Mesenchymal stem cell (in vitro differentiated cells and primary cell): Measurements from ENCODE around the gene RINL.

ENCODE experiments used
- DNase-seq: peaks from one replicate; pipeline ENCODE4 v3.0.0-alpha.2; 2013
- H2AFZ ChIP-seq: one replicate; pipeline ENCODE4 v1.6.1; 2013; ENCODE audit warnings: low read depth, mild to moderate bottlenecking, control low read depth, inconsistent platforms, low read length, moderate library complexity
- H2AK5ac ChIP-seq: 2 replicates; pipeline ENCODE4 v1.6.1; 2013; ENCODE audit warnings: low read length, moderate library complexity, mild to moderate bottlenecking, inconsistent platforms; ENCODE audit not compliant: severe bottlenecking
- H2BK120ac ChIP-seq: one replicate; pipeline ENCODE4 v1.6.1; 2013; ENCODE audit warnings: low read depth, mild to moderate bottlenecking, inconsistent platforms, low read length, moderate library complexity
- H2BK12ac ChIP-seq, 2 experiments: one replicate each; pipeline ENCODE4 v1.6.1; 2013; ENCODE audit warnings: inconsistent platforms in 2 of 2, low read length in 2 of 2, mild to moderate bottlenecking in 2 of 2, moderate library complexity in 2 of 2, control low read depth in 1 of 2
- H2BK15ac ChIP-seq: one replicate; pipeline ENCODE4 v1.6.1; 2013; ENCODE audit warnings: mild to moderate bottlenecking, low read depth, inconsistent platforms; ENCODE audit not compliant: poor library complexity, severe bottlenecking
- H2BK5ac ChIP-seq: 2 replicates; pipeline ENCODE4 v1.6.1; 2013; ENCODE audit warnings: low read depth, mild to moderate bottlenecking, low read length, control low read depth, inconsistent platforms; ENCODE audit not compliant: poor library complexity, severe bottlenecking
- H3K14ac ChIP-seq, 2 experiments: one replicate each; pipeline ENCODE4 v1.6.1; 2013; ENCODE audit warnings: inconsistent platforms in 2 of 2, low read length in 2 of 2, control low read depth in 1 of 2, mild to moderate bottlenecking in 1 of 2, moderate library complexity in 1 of 2
- H3K18ac ChIP-seq, 2 experiments: one replicate each; pipeline ENCODE4 v1.6.1; 2013; ENCODE audit warnings: inconsistent platforms in 2 of 2, low read length in 2 of 2, control low read depth in 1 of 2, low read depth in 1 of 2, mild to moderate bottlenecking in 1 of 2
- H3K23ac ChIP-seq, 2 experiments: one replicate each; pipeline ENCODE4 v1.6.1; 2013; ENCODE audit warnings: inconsistent platforms in 2 of 2, low read length in 2 of 2, mild to moderate bottlenecking in 2 of 2, moderate library complexity in 2 of 2, control low read depth in 1 of 2
- H3K27ac ChIP-seq: 2 replicates; pipeline ENCODE4 v1.5.1; 2013; ENCODE audit warnings: mild to moderate bottlenecking, moderate library complexity, low read length, control low read depth, inconsistent platforms; ENCODE audit not compliant: poor library complexity, severe bottlenecking
- H3K27me3 ChIP-seq, 2 experiments: 2 replicates each; pipeline versions ENCODE4 v1.6.1 to v1.7.0; 2013; ENCODE audit warnings: low read length in 2 of 2, mild to moderate bottlenecking in 2 of 2, moderate library complexity in 2 of 2, control low read depth in 1 of 2, inconsistent platforms in 1 of 2; ENCODE audit not compliant: control insufficient read depth in 1 of 2, insufficient read depth in 1 of 2
- H3K36me3 ChIP-seq, 2 experiments: 2 replicates each; pipeline versions ENCODE4 v1.6.1 to v1.7.0; 2013; ENCODE audit warnings: low read length in 2 of 2, control low read depth in 1 of 2, inconsistent platforms in 1 of 2, low read depth in 1 of 2, mild to moderate bottlenecking in 1 of 2; ENCODE audit not compliant: insufficient read depth in 2 of 2, control insufficient read depth in 1 of 2
- H3K4ac ChIP-seq, 2 experiments: one replicate each; pipeline ENCODE4 v1.6.1; 2013; ENCODE audit warnings: inconsistent platforms in 2 of 2, low read length in 2 of 2, mild to moderate bottlenecking in 2 of 2, moderate library complexity in 2 of 2, control low read depth in 1 of 2, low read depth in 1 of 2
- H3K4me1 ChIP-seq: 2 replicates; pipeline ENCODE4 v1.6.1; 2013; ENCODE audit warnings: low read depth, low read length, control low read depth; ENCODE audit not compliant: control insufficient read depth, insufficient read depth
- H3K4me2 ChIP-seq: 2 replicates; pipeline ENCODE4 v1.6.1; 2013; ENCODE audit warnings: low read length, mild to moderate bottlenecking, inconsistent platforms; ENCODE audit not compliant: poor library complexity, severe bottlenecking
- H3K4me3 ChIP-seq, 2 experiments: 2 replicates each; pipeline versions ENCODE4 v1.5.1 to v1.7.0; 2013; ENCODE audit warnings: low read length in 2 of 2, mild to moderate bottlenecking in 2 of 2, control low read depth in 1 of 2, low read depth in 1 of 2; ENCODE audit not compliant: insufficient read depth in 1 of 2
- H3K79me1 ChIP-seq: replicated peaks from 2 replicates; pipeline ENCODE4 v1.6.1; 2013; ENCODE audit warnings: mild to moderate bottlenecking, control low read depth, low read length, inconsistent platforms; ENCODE audit not compliant: poor library complexity, severe bottlenecking
- H3K9ac ChIP-seq: 2 replicates; pipeline ENCODE4 v1.7.0; 2013; ENCODE audit warnings: mild to moderate bottlenecking, low read length, moderate library complexity
- H3K9me3 ChIP-seq: 2 replicates; pipeline ENCODE4 v1.7.0; 2013; ENCODE audit warnings: mild to moderate bottlenecking, low read length; ENCODE audit not compliant: control insufficient read depth
- H4K8ac ChIP-seq: one replicate; pipeline ENCODE4 v1.6.1; 2013; ENCODE audit warnings: inconsistent platforms, mild to moderate bottlenecking, low read length, moderate library complexity
- H4K91ac ChIP-seq: one replicate; pipeline ENCODE4 v1.6.1; 2013; ENCODE audit warnings: mild to moderate bottlenecking, low read length, inconsistent platforms
- WGBS: methylation state at CpG from one replicate; pipeline ENCODE4 v1.1.7; 2013; ENCODE audit warnings: mixed read lengths; 5-methylcytosine and 5-hydroxymethylcytosine counted together

Gene RINL

DNA sequence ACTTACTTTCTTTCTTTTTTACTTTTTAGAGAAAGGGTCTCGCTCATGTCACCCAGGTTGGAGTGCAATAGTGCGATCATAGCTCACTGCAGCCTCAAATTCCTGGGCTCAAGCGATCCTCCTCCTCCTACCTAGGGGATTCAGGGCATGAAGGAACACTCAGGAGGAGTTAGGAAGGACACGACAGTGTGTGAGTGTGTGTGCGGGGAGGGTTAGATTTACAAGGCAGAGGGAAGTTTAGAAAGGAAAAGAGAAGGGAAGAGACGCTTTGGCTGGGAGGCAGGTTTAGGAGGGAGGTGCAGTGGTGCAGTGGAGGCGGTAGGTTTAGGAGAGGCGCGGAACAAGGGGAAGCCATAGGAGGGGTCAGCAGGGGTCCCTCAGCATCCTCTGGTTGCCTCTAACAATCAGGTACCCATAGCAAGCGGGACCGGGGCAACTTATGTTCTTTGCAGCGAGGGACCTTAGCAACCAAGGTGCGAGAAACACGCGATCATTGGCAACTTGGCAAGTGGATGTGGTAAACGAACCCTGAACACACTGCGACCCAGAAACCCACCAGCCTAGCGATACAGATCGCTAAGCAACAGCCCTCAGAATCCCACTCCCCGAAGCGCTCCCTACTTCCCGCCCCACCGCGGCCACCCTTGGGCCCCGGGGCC lies 20.8 kb upstream of the RINL start:
- Histone ChIP-seq H4K91ac (no peak overlapping the region), H3K14ac (peak overlapping the region in 1 of 2 experiments; percentile 66), H4K8ac (peak overlapping the region; percentile 67), H3K18ac (peak overlapping the region; percentile 16 to 23), H3K79me1 (peaks cover 41% of the 10 kb centered on the region), H3K9ac (peak overlapping the region; percentile 93), H3K4me1 (peaks cover 13% of the 10 kb centered on the region), H3K4me3 (peak overlapping the region; percentile 72 to 96), H2AK5ac (no peak overlapping the region), H2AFZ (peak overlapping the region; percentile 39), H2BK120ac (no peak overlapping the region), H2BK5ac (no peak overlapping the region), H3K27ac (no peak overlapping the region), H3K36me3 (peaks cover 0 to 17% of the 10 kb centered on the region in 2 experiments), H3K27me3 (no peaks in the 10 kb centered on the region), H3K4me2 (peak overlapping the region; percentile 62), H3K4ac (peak overlapping the region in 1 of 2 experiments; percentile 8), H3K9me3 (no peaks in the 10 kb centered on the region), H2BK15ac (no peak overlapping the region), H3K23ac (no peak overlapping the region), H2BK12ac (no peak overlapping the region)
- peak; percentile 49 for DNase-seq
- 19% methylated on average over 25 of the region's 25 CpGs for WGBS

DNA sequence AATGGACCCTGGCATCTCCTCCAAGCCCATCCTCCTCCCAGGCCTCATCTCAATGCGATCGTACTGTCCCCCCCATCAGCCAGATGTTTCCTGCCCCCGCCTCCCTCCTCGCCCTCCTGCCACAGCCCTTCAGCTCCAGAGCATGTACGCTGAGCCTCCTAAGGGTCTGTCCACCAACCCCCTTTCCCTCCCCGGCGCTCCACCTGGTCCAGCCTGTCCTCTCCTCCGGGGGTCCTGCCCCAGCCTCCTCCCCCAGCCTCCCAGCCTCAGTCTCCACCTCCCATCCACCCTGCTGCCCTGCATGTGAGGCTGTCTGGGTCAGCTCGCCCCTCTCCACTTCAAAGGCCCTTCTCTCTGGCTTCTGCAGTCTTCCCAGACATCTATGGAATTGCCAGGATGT lies 16.9 kb upstream of the RINL start:
- peaks cover 34% of the 10 kb centered on the region for H3K79me1 ChIP-seq
- peaks cover 13% of the 10 kb centered on the region for H3K4me1 ChIP-seq
- H3K4ac ChIP-seq = no peak overlapping the region
- no peak overlapping the region for H3K4me3 ChIP-seq
- H4K91ac ChIP-seq = no peak overlapping the region
- H3K23ac ChIP-seq = no peak overlapping the region
- H2AK5ac ChIP-seq = no peak overlapping the region
- no peaks in the 10 kb centered on the region for H3K27me3 ChIP-seq
- no peak overlapping the region for H3K4me2 ChIP-seq
- H2BK15ac ChIP-seq = no peak overlapping the region
- H3K14ac ChIP-seq = no peak overlapping the region
- H3K9me3 ChIP-seq = no peaks in the 10 kb centered on the region
- WGBS = 89% methylated on average over 9 of the region's 9 CpGs
- H2BK120ac ChIP-seq = no peak overlapping the region
- H3K18ac ChIP-seq = no peak overlapping the region
- H2BK12ac ChIP-seq = no peak overlapping the region
- no peak overlapping the region for H2BK5ac ChIP-seq
- no peak overlapping the region for H3K27ac ChIP-seq
- H3K9ac ChIP-seq = no peak overlapping the region
- H2AFZ ChIP-seq = no peak overlapping the region
- peaks cover 14 to 35% of the 10 kb centered on the region in 2 experiments for H3K36me3 ChIP-seq
- DNase-seq = no peak
- no peak overlapping the region for H4K8ac ChIP-seq

DNA sequence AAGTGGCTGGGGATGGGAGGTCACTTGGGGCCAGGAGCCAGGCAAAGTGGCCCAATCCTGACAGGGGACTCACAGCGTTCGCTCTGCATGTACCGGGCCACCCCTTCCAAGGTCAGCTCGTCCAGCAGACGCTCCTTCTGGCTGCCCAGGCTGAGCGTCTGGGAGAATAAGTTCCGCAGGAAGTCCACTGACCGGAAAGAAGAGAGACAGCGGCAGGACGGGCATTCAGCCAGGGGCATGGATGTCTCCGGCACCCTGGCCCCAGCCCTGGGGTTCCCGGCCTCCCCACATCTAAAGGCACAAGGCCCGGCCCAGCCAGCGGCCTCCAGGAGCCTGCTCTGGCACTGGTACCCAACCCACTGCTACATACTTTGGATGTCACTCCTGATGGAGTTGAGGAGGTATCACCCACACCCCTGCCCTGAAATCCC lies 15.3 kb upstream of the RINL start:
- 96% methylated on average over 10 of the region's 14 CpGs for WGBS
- no peaks in the 10 kb centered on the region for H3K9me3 ChIP-seq
- no peak overlapping the region for H3K4me3 ChIP-seq
- H4K8ac ChIP-seq = no peak overlapping the region
- H3K18ac ChIP-seq = no peak overlapping the region
- H3K9ac ChIP-seq = no peak overlapping the region
- no peak overlapping the region for H2BK120ac ChIP-seq
- H2BK5ac ChIP-seq = no peak overlapping the region
- H3K14ac ChIP-seq = no peak overlapping the region
- no peak overlapping the region for H2BK12ac ChIP-seq
- H3K4me1 ChIP-seq = peaks cover 6% of the 10 kb centered on the region
- H3K4me2 ChIP-seq = no peak overlapping the region
- H3K36me3 ChIP-seq = peaks cover 30 to 51% of the 10 kb centered on the region in 2 experiments
- H3K23ac ChIP-seq = no peak overlapping the region
- H3K27me3 ChIP-seq = no peaks in the 10 kb centered on the region
- no peak overlapping the region for H2AFZ ChIP-seq
- peaks cover 30% of the 10 kb centered on the region for H3K79me1 ChIP-seq
- no peak overlapping the region for H3K4ac ChIP-seq
- no peak overlapping the region for H3K27ac ChIP-seq
- no peak overlapping the region for H2AK5ac ChIP-seq
- H2BK15ac ChIP-seq = no peak overlapping the region
- DNase-seq = no peak
- H4K91ac ChIP-seq = no peak overlapping the region

DNA sequence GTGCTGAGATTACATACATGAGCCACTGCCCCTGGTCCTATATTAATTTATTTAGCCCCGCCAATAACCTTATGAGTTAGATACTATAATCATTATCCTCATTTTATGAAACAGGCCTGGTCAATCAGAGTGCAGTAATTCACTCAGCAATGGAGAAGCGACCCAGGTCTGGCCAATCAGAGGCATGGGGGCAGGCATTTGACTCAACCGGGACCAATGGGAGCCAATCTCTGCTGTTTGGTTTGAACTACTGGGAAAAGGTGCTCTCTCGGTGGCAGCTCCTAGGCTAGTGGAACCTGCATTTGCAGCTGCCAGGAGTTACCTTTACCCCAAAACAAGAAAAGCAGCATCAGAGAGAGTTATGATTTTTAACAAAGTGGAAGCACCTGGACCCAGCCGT lies 14.8 kb upstream of the RINL start:
- Histone ChIP-seq H2AFZ (no peak overlapping the region), H2AK5ac (no peak overlapping the region), H4K8ac (no peak overlapping the region), H3K27me3 (no peaks in the 10 kb centered on the region), H3K18ac (no peak overlapping the region), H2BK120ac (no peak overlapping the region), H3K4me1 (peaks cover 1% of the 10 kb centered on the region), H3K4me2 (no peak overlapping the region), H3K79me1 (peaks cover 25% of the 10 kb centered on the region), H3K4ac (no peak overlapping the region), H2BK12ac (no peak overlapping the region), H3K23ac (no peak overlapping the region), H4K91ac (no peak overlapping the region), H3K4me3 (no peak overlapping the region), H3K14ac (no peak overlapping the region), H3K27ac (no peak overlapping the region), H3K9ac (no peak overlapping the region), H2BK5ac (no peak overlapping the region), H3K36me3 (peaks cover 35 to 54% of the 10 kb centered on the region in 2 experiments), H2BK15ac (no peak overlapping the region), H3K9me3 (no peaks in the 10 kb centered on the region)
- no peak for DNase-seq
- WGBS = 93% methylated on average over 5 of the region's 5 CpGs
